ENCODE results near the gene HIPK2. TPM values are rescaled to one million over a fixed set of nuclear protein-coding genes. Genes with fewer than 3 reads are reported as not detected.

HIPK2 gene
- total RNA-seq, 1 experiment from 2014 or later: 30.7 TPM

- intact Hi-C loops (cut with micrococcal nuclease; ENCODE audit: unreplicated experiment): no loop called here
Observed at GRCh38 chr7:139571190-139571589, 206.6 kb downstream of the HIPK2 start.

GRCh38 chr7:139570626-139571025, 207.2 kb downstream of the HIPK2 start:
- no peak overlapping the region for H3K27ac ChIP-seq (ENCODE audit: low read depth, low read length, poor library complexity, severe bottlenecking)
- no peaks in the 10 kb centered on the region for H3K36me3 ChIP-seq (ENCODE audit: insufficient read depth, low read length, poor library complexity, severe bottlenecking)
- no peaks in the 10 kb centered on the region for H3K4me1 ChIP-seq (ENCODE audit: insufficient read depth, low read length, poor library complexity, severe bottlenecking)
- no peaks in the 10 kb centered on the region for H3K27me3 ChIP-seq (replicated peaks; ENCODE audit: insufficient read depth, low read depth, low read length, poor library complexity)
- no peak for TF ChIP-seq CTCF (conservative IDR thresholded peaks at IDR 0.05; ENCODE audit: low read depth, low read length)
- no peak for TF ChIP-seq EZH2 (IDR thresholded peaks at IDR 0.05; ENCODE audit: borderline replicate concordance, low read depth, low read length, poor library complexity, severe bottlenecking)
- intact Hi-C loops (cut with micrococcal nuclease; ENCODE audit: unreplicated experiment): no loop called here
- ChIA-PET POLR2A (ENCODE audit: low non-redundant PET) (no interaction called here), CTCF (no interaction called here)
- no peaks in the 10 kb centered on the region for H3K9me3 ChIP-seq (ENCODE audit: low read depth, low read length, poor library complexity, severe bottlenecking)
- no TSS peak for BruUV-seq (replicated peaks)
- no peak overlapping the region for H3K4me3 ChIP-seq (ENCODE audit: low read depth, low read length, poor library complexity, severe bottlenecking)
- DNase-seq (ENCODE audit: low spot score): no peak

More at GRCh38 chr7:139571190-139571589, 206.6 kb downstream of the HIPK2 start:
- ChIA-PET CTCF (no interaction called here), POLR2A (ENCODE audit: low non-redundant PET) (no interaction called here)
- Histone ChIP-seq H3K9me3 (ENCODE audit: low read depth, low read length, poor library complexity, severe bottlenecking) (no peaks in the 10 kb centered on the region), H3K27ac (ENCODE audit: low read depth, low read length, poor library complexity, severe bottlenecking) (no peak overlapping the region), H3K4me1 (ENCODE audit: insufficient read depth, low read length, poor library complexity, severe bottlenecking) (no peaks in the 10 kb centered on the region), H3K36me3 (ENCODE audit: insufficient read depth, low read length, poor library complexity, severe bottlenecking) (no peaks in the 10 kb centered on the region), H3K4me3 (ENCODE audit: low read depth, low read length, poor library complexity, severe bottlenecking) (no peak overlapping the region), H3K27me3 (replicated peaks; ENCODE audit: insufficient read depth, low read depth, low read length, poor library complexity) (no peaks in the 10 kb centered on the region)
- no peak for DNase-seq (ENCODE audit: low spot score)
- TF ChIP-seq EZH2 (IDR thresholded peaks at IDR 0.05; ENCODE audit: borderline replicate concordance, low read depth, low read length, poor library complexity, severe bottlenecking) (no peak), CTCF (conservative IDR thresholded peaks at IDR 0.05; ENCODE audit: low read depth, low read length) (no peak)
- BruUV-seq (replicated peaks): no TSS peak

GRCh38 chr7:139570119-139570518, 207.7 kb downstream of the HIPK2 start:
- ChIA-PET POLR2A (ENCODE audit: low non-redundant PET) (no interaction called here), CTCF (interaction anchor here (0.6 kb wide), 1 partner anchor 69 kb away, joined by 5 read pairs; no protein-coding TSS in a partner anchor)
- no peak for DNase-seq (ENCODE audit: low spot score)
- intact Hi-C loops (cut with micrococcal nuclease; ENCODE audit: unreplicated experiment): no loop called here
- BruUV-seq (replicated peaks): no TSS peak
- Histone ChIP-seq H3K27me3 (replicated peaks; ENCODE audit: insufficient read depth, low read depth, low read length, poor library complexity) (no peaks in the 10 kb centered on the region), H3K4me3 (ENCODE audit: low read depth, low read length, poor library complexity, severe bottlenecking) (no peak overlapping the region), H3K4me1 (ENCODE audit: insufficient read depth, low read length, poor library complexity, severe bottlenecking) (no peaks in the 10 kb centered on the region), H3K9me3 (ENCODE audit: low read depth, low read length, poor library complexity, severe bottlenecking) (no peaks in the 10 kb centered on the region), H3K27ac (ENCODE audit: low read depth, low read length, poor library complexity, severe bottlenecking) (no peak overlapping the region), H3K36me3 (ENCODE audit: insufficient read depth, low read length, poor library complexity, severe bottlenecking) (no peaks in the 10 kb centered on the region)
- TF ChIP-seq CTCF (conservative IDR thresholded peaks at IDR 0.05; ENCODE audit: low read depth, low read length) (no peak), EZH2 (IDR thresholded peaks at IDR 0.05; ENCODE audit: borderline replicate concordance, low read depth, low read length, poor library complexity, severe bottlenecking) (no peak)
